NCI-H1436 (cell line): Measurements from ENCODE around the gene TEX30.
"Not testable (repeated sequence)": the region's sequence is repeated elsewhere in the genome, so short reads cannot be mapped to it uniquely, and the experiment has no call there.

Experiments used
- DNase-seq: peaks from one replicate; lab custom pipeline; 2025; lab: John Stamatoyannopoulos, UW

TEX30 gene

GRCh38 chr13:102773441-102774213, at the start of gene TEX30:
Gene TEX30, minus strand, starts transcription at chr13:102773786. Its CDS starts 3,760 bp downstream, at chr13:102770026.
- peak; percentile 78 for DNase-seq

DNA sequence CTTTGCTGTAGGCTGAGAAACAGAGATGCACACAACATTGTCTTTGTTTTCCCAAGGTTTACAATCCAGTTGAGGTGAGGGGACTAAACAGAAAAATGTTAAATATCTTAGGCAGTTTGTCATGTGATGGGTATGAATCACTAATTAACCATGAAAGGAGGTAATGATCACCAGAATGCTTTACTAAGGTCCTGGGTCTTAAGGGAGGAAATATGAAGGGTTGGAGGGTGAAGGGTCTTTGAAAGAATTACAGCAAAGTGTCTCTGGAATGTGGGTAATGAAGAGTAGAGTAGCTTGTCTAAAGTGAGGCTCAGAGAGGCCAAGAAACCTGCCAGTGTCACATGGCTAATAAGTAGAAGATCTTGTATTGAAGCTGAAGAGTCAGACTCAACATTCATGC, 44.3 kb upstream of the TEX30 start:
- no peak for DNase-seq

- no peak for DNase-seq
Observed at GRCh38 chr13:102817241-102817640, 43.7 kb upstream of the TEX30 start.

DNA sequence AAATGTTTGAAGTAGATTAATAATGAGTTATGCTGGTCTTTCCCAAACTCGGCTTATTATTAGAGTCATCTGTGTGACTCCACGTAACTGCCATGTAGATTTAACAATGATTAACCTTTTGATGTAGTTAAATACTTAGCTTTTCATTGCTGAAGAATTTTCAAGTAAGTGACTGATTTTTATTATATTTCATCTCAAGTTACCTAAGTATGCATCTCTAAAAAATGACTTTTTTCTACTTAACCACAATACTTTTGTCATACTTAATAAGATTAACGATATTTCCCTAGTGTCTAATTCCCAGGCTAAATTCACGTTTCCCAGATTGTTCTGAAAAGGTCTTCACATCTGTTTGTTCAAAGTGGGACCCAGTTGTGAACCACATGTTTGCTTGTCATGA, 43.1 kb upstream of the TEX30 start:
- DNase-seq: no peak

DNA sequence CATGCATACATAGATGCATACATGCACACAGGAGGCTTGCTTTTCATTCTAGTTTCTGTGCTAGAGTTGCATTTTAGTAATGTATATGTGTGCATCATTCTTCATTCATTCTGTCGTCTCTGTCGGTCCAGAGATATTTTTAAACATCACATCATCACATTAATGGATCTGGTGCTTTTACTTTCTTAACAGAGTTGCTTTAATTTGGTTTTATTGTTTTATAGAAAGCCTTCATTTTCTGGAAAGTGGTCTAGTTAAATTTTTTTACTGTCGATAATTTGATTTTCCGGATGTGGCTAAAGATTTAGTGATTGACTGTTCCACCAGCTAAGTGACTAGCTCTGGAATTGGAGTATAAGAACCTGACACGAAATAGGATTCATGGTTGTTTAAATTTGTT, 42.2 kb upstream of the TEX30 start:
- no peak for DNase-seq

DNA sequence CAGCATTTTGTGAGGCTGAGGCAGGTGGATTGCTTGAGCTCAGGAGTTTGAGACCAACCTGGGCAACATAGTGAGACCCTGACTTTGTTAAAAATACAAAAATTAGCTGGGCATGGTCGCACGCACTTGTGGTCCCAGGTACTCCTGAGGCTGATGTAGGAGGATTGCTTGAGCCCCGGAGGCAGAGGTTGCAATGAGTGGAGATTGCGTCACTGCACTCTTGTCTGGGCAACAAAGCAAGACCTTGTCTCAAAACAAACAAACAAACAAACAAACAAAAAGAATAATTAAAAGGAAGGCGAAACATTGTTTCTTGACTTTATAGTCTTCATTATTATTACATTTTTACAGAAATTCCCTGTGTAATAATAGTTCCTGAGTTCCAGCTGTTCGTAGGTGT, 41.2 kb upstream of the TEX30 start:
- no peak for DNase-seq

DNA sequence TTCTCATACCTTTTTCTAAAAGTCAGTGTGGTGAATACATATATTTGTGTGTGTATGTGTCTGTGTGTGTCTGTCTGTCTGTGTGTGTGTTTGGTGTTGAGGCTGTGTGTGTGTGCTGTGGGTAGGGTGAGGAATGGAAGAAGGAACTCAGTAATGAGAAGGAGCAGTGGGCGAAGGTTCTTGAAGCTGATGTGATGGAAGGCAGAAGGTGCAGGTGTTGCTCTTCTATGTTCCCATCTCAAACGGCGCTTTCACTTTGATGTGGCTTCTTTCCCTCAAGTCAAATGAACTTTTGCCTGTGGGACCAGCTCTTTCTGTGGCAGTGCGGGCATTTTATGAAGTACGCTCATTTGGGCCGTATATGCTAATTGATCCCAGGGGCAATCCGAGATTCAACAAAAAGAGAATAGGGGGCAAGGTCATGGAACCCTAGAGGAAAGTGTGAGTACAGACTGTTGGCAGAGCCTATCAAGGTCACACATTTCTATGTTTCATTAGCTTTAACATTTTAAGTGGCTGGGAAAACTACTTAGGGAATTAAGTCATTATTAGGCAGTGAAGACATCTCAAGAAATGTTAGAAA, 40.5 kb upstream of the TEX30 start:
- DNase-seq: no peak

DNA sequence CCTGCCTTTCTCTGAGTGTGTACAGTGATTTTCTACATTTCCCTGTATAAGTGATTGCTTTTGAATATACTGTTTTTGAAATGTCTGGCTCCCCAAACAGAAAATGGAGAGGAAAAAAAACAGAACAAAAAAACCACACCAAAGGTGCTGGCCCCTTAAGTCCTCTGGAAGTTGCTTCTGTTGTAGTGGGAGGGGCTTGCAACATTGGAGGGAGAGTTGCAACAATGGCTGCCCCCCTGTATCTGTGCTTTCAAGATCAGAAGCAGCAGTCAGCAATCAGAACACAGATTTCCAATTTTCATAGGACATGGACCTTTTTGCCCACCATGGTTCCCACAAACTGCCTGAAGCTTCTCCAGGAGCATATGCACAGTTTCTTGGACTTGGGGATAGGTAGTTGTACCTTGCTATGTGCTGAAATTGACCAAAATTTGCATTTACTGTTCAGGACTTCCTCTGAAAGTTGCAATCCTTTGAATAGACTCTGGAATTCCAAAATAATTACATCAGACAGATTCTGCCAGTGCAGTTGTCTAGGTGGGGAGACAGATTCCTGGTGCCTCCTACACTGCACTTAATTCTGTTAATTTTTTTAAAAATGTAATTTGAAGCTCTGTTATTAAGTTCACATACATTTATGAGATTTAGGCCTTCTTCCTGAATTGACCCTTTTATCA, 39.2 kb upstream of the TEX30 start:
- DNase-seq: no peak

DNA sequence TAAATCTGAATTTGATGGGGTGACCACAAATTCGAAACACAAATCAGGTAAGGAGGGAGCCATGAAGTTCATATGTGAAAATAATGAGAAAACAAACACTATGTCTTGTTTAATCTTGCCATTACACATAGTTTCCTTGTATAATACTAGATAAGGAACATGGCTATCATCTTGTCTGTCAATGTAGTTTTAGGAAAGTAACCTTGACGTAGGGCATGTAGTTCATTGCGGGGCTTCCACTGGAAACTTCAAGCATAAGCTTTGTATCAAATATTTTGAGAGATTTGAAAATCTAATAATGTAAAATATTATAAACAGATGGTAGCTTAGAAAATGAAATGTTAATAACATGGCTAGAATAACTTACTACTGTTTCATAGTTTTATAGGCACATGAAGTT, 34.1 kb upstream of the TEX30 start:
- DNase-seq: no peak

GRCh38 chr13:102805680-102806079, 32.1 kb upstream of the TEX30 start:
- DNase-seq: no peak

GRCh38 chr13:102800145-102801041, 26.8 kb upstream of the TEX30 start:
- peak; percentile 64 for DNase-seq

DNA sequence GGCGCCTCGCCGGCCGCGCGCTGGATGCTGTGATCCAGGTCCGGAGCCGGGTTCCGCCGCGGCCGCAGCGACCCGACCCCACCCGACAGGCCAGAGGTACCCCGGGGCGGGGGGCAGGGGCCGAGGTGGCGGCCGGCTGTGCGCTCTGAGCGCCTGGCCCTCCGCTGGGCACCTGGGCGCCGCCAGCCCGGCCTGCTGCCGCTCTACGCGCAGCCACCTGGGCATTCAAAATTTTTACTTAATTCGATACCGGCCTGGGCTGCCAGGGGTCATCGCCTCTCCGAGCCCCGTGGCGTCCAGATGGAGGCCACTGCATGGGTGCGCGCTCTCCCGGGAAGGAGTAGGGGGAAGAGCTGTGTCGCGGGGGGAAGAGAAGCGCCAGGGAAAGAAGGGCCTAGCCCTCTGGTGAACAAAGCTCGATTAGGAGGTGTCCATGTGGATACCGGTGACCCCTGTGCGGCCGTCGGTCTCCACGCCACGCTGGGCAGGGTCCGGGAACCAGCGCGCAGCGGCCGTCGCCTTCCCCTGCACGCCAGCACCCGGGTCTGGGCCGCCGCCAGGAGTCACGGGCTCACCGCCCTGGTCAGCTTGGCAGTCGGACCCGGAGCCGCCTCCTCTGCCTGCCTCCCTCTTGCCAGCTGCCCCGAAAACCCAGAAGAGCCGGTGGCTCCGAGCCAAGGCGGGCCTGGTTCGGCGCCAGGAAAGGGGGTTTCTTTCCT, 26.0 kb upstream of the TEX30 start:
- DNase-seq: no peak

DNA sequence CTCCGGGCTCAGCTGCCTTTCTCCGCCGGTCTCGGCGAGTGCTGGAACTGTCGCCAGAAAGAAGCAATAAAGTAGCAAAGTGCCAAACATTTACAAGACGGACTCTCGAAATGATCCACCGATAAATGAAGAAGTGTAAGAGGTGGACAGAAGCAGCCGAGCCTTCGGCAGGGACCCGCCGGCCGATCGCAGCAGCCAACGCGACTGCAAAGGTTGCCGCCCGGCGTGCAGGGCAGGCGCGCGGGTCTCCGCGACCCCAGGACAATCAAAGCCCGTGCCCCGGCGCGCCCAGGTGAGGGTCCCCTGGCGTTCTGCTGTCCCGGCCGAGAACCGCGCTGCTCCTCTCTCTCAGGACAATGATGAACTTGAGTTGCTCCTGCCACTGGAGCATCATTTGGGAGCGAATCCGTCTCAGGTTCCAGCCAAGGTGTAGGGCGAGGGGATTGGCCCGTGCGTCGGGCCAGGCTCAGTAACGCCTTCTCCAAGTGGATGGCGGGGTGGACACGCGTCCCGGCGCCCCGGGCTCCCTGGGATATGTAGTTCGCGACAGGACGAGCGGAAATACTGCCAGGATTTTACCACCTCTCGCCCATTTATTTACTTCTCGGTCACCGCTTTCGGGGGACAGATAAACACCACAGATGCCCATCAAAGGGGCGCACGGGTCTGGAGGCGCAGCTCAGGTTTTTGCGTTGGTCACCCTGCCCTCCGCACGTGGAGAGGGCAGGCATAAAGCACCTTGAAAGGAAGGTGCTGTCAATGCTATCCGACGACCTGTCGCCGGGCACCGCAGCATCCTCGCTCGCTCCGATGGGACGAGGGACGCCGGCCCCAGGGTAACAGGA, 25.2 kb upstream of the TEX30 start, which contains the start of the genes BIVM and POGLUT2:
BIVM (plus strand) TSS at position 539 of the 845 bp plus-strand sequence. CDS start 8,149 bp downstream, outside the sequence.
POGLUT2 (minus strand) TSS at position 396 of the 845 bp plus-strand sequence; CDS start at position 90, 306 bp downstream.
- DNase-seq: peak; percentile 80

DNA sequence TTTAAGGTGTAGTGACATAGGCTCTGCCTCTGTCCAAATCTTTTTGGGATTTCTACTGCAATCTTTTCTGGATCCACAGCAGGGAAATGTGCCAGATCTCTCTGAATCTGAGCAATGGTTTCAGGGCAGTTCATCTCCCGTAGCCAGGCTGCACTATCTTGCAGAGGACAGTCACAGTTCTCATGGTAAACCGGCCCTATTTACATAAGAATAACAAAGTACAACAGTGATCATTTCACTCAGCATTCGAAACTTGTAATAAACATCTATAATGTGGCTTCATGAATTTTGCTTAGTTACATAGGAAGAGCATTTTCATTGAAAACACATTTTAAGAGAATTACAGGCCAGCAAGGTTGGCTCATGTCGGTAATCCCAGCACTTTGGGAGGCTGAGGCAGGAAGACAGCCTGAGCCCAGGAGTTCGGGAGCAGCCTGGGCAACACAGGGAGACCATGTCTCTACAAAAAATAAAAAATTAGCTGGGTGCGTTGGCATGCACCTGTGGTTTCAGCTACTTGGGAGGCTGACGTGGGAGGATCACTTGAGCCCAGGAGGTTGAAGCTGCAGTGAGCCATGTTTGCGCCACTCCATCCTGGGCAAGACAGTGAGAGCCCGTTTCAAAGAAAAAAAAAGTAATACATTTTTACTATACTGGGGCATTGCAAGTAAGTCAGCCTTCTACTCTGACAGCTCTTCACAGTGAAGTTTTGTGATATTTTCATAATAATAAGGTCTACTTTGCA, 20.2 kb upstream of the TEX30 start:
- no peak for DNase-seq

DNA sequence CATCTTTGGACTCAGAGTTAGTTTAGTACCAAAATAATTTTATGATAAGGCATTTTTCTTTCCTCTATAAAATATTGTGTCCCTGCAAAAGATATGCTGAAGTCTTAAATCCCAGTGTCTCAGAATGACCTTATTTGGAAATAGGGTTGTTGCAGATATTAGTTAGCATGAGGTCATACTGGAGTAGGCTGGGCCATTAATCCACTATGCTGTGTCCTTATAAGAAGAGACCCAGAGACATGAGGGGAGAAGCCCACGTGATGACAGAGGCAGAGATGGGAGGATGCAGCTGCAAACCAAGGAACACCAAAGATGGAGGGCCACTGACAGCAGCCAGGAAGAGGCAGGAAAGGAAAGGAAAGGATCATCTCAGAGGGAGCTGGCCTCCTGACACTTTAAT, 18.8 kb upstream of the TEX30 start:
- no peak for DNase-seq

- no peak for DNase-seq
Observed at GRCh38 chr13:102788683-102789082, 15.1 kb upstream of the TEX30 start.

DNA sequence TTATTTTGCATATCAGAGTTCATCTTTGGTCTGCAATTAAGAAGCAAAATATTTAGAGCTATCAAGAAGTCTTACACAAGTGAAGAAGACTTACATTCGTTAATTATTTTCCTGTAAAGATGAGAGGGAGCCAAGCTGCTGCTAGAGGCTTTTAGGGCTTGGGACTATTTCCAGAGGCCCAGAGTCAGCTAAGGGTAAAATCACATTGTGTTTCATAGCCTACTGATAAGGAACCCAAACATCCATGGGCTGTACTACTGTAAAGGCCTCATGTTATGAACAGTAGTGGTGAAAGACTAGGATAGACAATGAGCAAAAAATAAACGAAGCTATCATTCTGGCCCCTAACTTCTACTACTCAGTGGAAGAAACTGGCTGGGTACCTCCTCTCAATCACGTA, 10.9 kb upstream of the TEX30 start:
- DNase-seq: no peak

DNA sequence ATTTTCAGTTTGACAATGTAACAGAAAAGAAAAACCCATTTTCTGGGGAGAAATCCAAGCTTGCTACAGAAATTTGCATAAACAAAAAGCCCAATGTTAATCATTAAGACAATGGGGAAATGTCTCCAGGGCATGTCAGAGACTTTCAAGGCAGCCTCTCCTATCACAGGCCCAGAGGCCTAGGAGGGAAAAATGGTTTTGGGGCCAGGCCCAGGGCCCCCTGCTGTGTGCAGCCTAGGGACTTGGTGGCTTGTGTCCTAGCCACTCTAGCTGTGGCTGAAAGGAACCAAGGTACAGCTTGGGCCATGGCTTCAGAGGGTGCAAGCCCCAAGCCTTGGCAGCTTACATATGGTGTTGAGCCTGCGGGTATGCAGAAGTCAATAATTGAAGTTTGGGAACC, 8.0 kb upstream of the TEX30 start:
- no peak for DNase-seq

DNA sequence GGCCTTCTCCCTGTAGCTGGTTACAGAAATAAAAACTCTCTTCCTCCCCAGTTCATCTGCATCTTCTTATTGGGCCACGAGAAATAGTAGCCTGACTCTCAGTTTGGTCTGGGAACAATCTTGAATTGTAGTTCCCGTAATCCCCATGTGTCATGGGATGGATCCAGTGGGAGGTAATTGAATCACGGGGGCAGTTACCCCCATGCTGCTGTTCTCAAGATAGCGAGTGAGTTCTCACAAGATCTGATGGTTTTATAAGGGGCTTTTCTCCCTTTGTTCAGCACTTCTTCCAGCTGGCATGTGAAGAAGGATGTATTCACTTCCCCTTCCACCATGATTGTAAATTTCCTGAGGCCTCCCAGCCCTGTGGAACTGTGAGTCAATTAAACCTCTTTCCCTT, 7.1 kb upstream of the TEX30 start:
- DNase-seq: not testable (repeated sequence)
